Heart left ventricle (tissue), 13 donors: ENCODE measurements around the gene CDK5RAP2.

Experiments used
- CTCF ChIP-seq, 12 donors: fragments of 200-600 bp; sonication (generic) in 4 of 12; IDR thresholded peaks; one replicate each; pipeline versions ENCODE4 v1.5.0 to v1.8.0; 2018 to 2022; ENCODE audit warnings: antibody characterized with exemption in 12 of 12, mild to moderate bottlenecking in 5 of 12
- POLR2A ChIP-seq, 2 donors: fragments of 450-650 bp; IDR thresholded peaks; one replicate each; pipeline ENCODE4 v1.6.1; 2017; ENCODE audit warnings: antibody characterized with exemption in 2 of 2, mild to moderate bottlenecking in 2 of 2, moderate library complexity in 2 of 2
- donor health status: ischemic (EF 13 %, LVEDD 7.1; RV severe dilation, severe dysfunction).
- donor health status: DM: no; HTN: yes; CAD: no.
- donor health status: DM: no; HTN: no; CAD: no.
- donor health status: ischemic (EF 25% LVEDD 6.9; RV normal size, moderate dysfunction).
- donor health status: ischemic (EF 25% LVEDD 5.7; RV mildly dilated, moderate dysfunction).
- donor health status: ischemic (EF 35%, LVEDD 5.7; RV mildly dilated, moderate dysfunction).
- donor health status: nonischemic (EF 11% LVEDD 7.7; RV severe dilation, severe dysfunction).
- donor health status: DM: yes; HTN: yes; CAD: no.
- donor health status: PGD.
- donor health status: ischemic (EF 29% LVEDD 5.4; RV normal size, mild dysfunction).
- donor health status: nonischemic (EF 23%, LVEDD 6.1; RV moderate dilation, normal function).

- no peak for TF ChIP-seq POLR2A (IDR thresholded peaks at IDR 0.05)
- TF ChIP-seq CTCF (IDR thresholded peaks at IDR 0.05), result no peak
Observed at GRCh38 chr9:120574473-120574872, 5.5 kb downstream of the CDK5RAP2 start.
